Gastroesophageal sphincter (tissue), 3 donors: ENCODE measurements around the gene PRDM16.

ENCODE experiments used
- CTCF ChIP-seq, 4 experiments: fragments of 200-600 bp in 2 of 4; fragments of 450-650 bp in 2 of 4; sonication (generic) in 1 of 4; IDR thresholded peaks; one replicate each; pipeline ENCODE4 v1.5.1; 2017 to 2019; ENCODE audit warnings: antibody characterized with exemption in 4 of 4, mild to moderate bottlenecking in 2 of 4, moderate library complexity in 2 of 4
- POLR2A ChIP-seq, 2 donors: fragments of 450-650 bp; IDR thresholded peaks; one replicate each; pipeline ENCODE4 v1.6.1; 2017; ENCODE audit warnings: antibody characterized with exemption in 2 of 2, mild to moderate bottlenecking in 2 of 2, moderate library complexity in 1 of 2
- POLR2AphosphoS5 ChIP-seq: sonication (generic); formaldehyde crosslinking; IDR thresholded peaks from one replicate; pipeline ENCODE4 v1.6.1; 2017; ENCODE audit warnings: antibody characterized with exemption

GRCh38 chr1:3067301-3067670 lies 1.7 kb upstream of the PRDM16 start:
- TF ChIP-seq POLR2A (IDR thresholded peaks at IDR 0.05), result no peak
- TF ChIP-seq CTCF (IDR thresholded peaks at IDR 0.05), result no peak
- TF ChIP-seq POLR2AphosphoS5, result no peak
